ENCODE data around the gene GLT6D1. TPM values are rescaled to one million over a fixed set of nuclear protein-coding genes. Genes with fewer than 3 reads are reported as not detected.

GLT6D1 gene
- total and polyA plus RNA-seq, 2 donors (not counting 3 experiments of a cell fraction or from before 2014, with no cell fraction given), result not detected

GRCh38 chr9:135619599-135619886 is 19.8 kb downstream of the GLT6D1 start:
- DNase-seq (ENCODE audit: low read depth, low spot score) (no peak), FAIRE-seq (no peak)
- intact Hi-C loops (cut with micrococcal nuclease) (no loop called here), dilution Hi-C loops (cut with MboI; ENCODE audit: extremely low pct_ligation_motif_present, low sequenced_read_pairs) (no loop called here)
- ChIA-PET POLR2A (no interaction called here), CTCF (no interaction called here)
- Histone ChIP-seq H4K20me1 (replicated peaks; ENCODE audit: control insufficient read depth, extremely low read depth, insufficient read depth, low read length) (no peaks in the 10 kb centered on the region), H3K27ac (ENCODE audit: insufficient read depth, low read depth, low read length) (no peak overlapping the region), H3K4me3 (replicated peaks in 1 of 3; ENCODE audit: insufficient read depth in 1 of 3, low read depth in 1 of 3, low read length in 3 of 3) (no peak overlapping the region), H3K9me3 (replicated peaks; ENCODE audit: control insufficient read depth, insufficient read depth, low read length) (no peaks in the 10 kb centered on the region), H3K4me1 (ENCODE audit: control insufficient read depth, extremely low read depth, insufficient read depth, low read length) (no peaks in the 10 kb centered on the region), H3K36me3 (ENCODE audit: control insufficient read depth in 2 of 2, extremely low read depth in 1 of 2, insufficient read depth in 2 of 2, low read length in 2 of 2) (no peaks in the 10 kb centered on the region), H2AFZ (ENCODE audit: low read depth, low read length) (no peak overlapping the region), H3K4me2 (ENCODE audit: insufficient read depth, low read length) (no peak overlapping the region), H3K27me3 (ENCODE audit: control insufficient read depth in 2 of 2, insufficient read depth in 2 of 2, low read length in 2 of 2) (no peaks in the 10 kb centered on the region), H3K9ac (replicated peaks; ENCODE audit: extremely low read depth, insufficient read depth, low read length) (no peak overlapping the region), H3K9me1 (replicated peaks; ENCODE audit: control insufficient read depth, extremely low read depth, insufficient read depth, low read length) (no peaks in the 10 kb centered on the region), H3K79me2 (ENCODE audit: control insufficient read depth, insufficient read depth, low read length) (no peaks in the 10 kb centered on the region)
- no peak for TF ChIP-seq JUN (IDR thresholded peaks at IDR 0.05; ENCODE audit: borderline replicate concordance, insufficient read depth, insufficient read length, low read depth)
- TF ChIP-seq POLR2A (IDR thresholded peaks at IDR 0.05; ENCODE audit: low read depth, low read length), result no peak
- no peak for TF ChIP-seq GATA2 (IDR thresholded peaks at IDR 0.05; ENCODE audit: insufficient read depth, insufficient read length, low read depth, low read length)
- TF ChIP-seq, protein P1, sequence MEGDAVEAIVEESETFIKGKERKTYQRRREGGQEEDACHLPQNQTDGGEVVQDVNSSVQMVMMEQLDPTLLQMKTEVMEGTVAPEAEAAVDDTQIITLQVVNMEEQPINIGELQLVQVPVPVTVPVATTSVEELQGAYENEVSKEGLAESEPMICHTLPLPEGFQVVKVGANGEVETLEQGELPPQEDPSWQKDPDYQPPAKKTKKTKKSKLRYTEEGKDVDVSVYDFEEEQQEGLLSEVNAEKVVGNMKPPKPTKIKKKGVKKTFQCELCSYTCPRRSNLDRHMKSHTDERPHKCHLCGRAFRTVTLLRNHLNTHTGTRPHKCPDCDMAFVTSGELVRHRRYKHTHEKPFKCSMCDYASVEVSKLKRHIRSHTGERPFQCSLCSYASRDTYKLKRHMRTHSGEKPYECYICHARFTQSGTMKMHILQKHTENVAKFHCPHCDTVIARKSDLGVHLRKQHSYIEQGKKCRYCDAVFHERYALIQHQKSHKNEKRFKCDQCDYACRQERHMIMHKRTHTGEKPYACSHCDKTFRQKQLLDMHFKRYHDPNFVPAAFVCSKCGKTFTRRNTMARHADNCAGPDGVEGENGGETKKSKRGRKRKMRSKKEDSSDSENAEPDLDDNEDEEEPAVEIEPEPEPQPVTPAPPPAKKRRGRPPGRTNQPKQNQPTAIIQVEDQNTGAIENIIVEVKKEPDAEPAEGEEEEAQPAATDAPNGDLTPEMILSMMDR (IDR thresholded peaks at IDR 0.05; ENCODE audit: extremely low read depth in 1 of 2, insufficient read depth in 1 of 2, low read depth in 1 of 2, low read length in 2 of 2), result no peak
- no peak for TF ChIP-seq POLR2AphosphoS5 (IDR thresholded peaks at IDR 0.05; ENCODE audit: insufficient read depth, low read depth, low read length)
- no peak for TF ChIP-seq MYC (IDR thresholded peaks at IDR 0.05; ENCODE audit: low read depth, low read length)
- BruUV-seq (replicated peaks), result no TSS peak

GRCh38 chr9:135618866-135619598 is 20.3 kb downstream of the GLT6D1 start:
- H3K9me1 ChIP-seq (replicated peaks; ENCODE audit: control insufficient read depth, extremely low read depth, insufficient read depth, low read length), result no peaks in the 10 kb centered on the region
- ChIA-PET CTCF (no interaction called here), POLR2A (no interaction called here)
- DNase-seq (ENCODE audit: low read depth, low spot score), result no peak
- no peak overlapping the region for H3K27ac ChIP-seq (ENCODE audit: insufficient read depth, low read depth, low read length)
- H3K9me3 ChIP-seq (replicated peaks; ENCODE audit: control insufficient read depth, insufficient read depth, low read length), result no peaks in the 10 kb centered on the region
- no peaks in the 10 kb centered on the region for H4K20me1 ChIP-seq (replicated peaks; ENCODE audit: control insufficient read depth, extremely low read depth, insufficient read depth, low read length)
- no peak overlapping the region for H2AFZ ChIP-seq (ENCODE audit: low read depth, low read length)
- dilution Hi-C loops (cut with MboI; ENCODE audit: extremely low pct_ligation_motif_present, low sequenced_read_pairs), result no loop called here
- intact Hi-C loops (cut with micrococcal nuclease), result no loop called here
- no TSS peak for BruUV-seq (replicated peaks)
- H3K9ac ChIP-seq (replicated peaks; ENCODE audit: extremely low read depth, insufficient read depth, low read length), result no peak overlapping the region
- H3K4me3 ChIP-seq (replicated peaks in 1 of 3; ENCODE audit: insufficient read depth in 1 of 3, low read depth in 1 of 3, low read length in 3 of 3), result no peak overlapping the region
- H3K4me2 ChIP-seq (ENCODE audit: insufficient read depth, low read length), result no peak overlapping the region
- no peak for FAIRE-seq
- no peaks in the 10 kb centered on the region for H3K36me3 ChIP-seq (ENCODE audit: control insufficient read depth in 2 of 2, extremely low read depth in 1 of 2, insufficient read depth in 2 of 2, low read length in 2 of 2)
- no peaks in the 10 kb centered on the region for H3K27me3 ChIP-seq (ENCODE audit: control insufficient read depth in 2 of 2, insufficient read depth in 2 of 2, low read length in 2 of 2)
- TF ChIP-seq FOS (IDR thresholded peaks at IDR 0.05; ENCODE audit: borderline replicate concordance, insufficient read depth, low read length) (no peak), POLR2AphosphoS5 (IDR thresholded peaks at IDR 0.05; ENCODE audit: insufficient read depth, low read depth, low read length) (no peak), EZH2 (IDR thresholded peaks at IDR 0.05; ENCODE audit: borderline replicate concordance, low read depth, low read length, severe bottlenecking) (no peak), POLR2A (IDR thresholded peaks at IDR 0.05; ENCODE audit: low read depth, low read length) (no peak), MYC (IDR thresholded peaks at IDR 0.05; ENCODE audit: low read depth, low read length) (no peak), GATA2 (IDR thresholded peaks at IDR 0.05; ENCODE audit: insufficient read depth, insufficient read length, low read depth, low read length) (no peak), JUN (IDR thresholded peaks at IDR 0.05; ENCODE audit: borderline replicate concordance, insufficient read depth, insufficient read length, low read depth) (no peak)
- TF ChIP-seq, protein P1 (IDR thresholded peaks at IDR 0.05; ENCODE audit: extremely low read depth in 1 of 2, insufficient read depth in 1 of 2, low read depth in 1 of 2, low read length in 2 of 2), result no peak
- TF ChIP-seq, protein P2, sequence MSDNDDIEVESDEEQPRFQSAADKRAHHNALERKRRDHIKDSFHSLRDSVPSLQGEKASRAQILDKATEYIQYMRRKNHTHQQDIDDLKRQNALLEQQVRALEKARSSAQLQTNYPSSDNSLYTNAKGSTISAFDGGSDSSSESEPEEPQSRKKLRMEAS (IDR thresholded peaks at IDR 0.05; ENCODE audit: insufficient read depth, insufficient read length), result no peak
- H3K4me1 ChIP-seq (ENCODE audit: control insufficient read depth, extremely low read depth, insufficient read depth, low read length), result no peaks in the 10 kb centered on the region
- H3K79me2 ChIP-seq (ENCODE audit: control insufficient read depth, insufficient read depth, low read length), result no peaks in the 10 kb centered on the region
